ENCODE data around the gene TACC2. TPM values are rescaled to one million over a fixed set of nuclear protein-coding genes. Genes with fewer than 3 reads are reported as not detected.

The TACC2 gene
- total and polyA plus RNA-seq, 3 experiments from 2014 or later, result not detected

DNA sequence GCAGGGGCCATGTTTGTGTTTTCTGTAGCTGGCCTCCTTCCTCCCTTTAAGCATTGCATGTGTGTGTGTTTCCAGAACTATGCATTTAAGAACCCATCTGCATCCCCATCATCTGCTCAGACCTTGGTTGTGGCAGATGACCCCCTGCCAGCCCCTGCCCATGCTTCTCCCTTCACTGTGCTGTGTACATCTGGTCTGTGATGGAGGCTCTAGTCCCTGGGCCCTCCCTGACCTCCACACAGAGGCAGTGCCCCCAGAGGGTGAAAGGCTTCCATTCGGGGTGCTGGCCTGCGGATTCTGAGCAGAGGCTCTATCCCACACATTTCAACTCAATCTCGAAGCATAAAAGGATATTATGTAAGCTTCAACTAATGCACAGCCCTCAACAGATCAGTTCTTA is 89.4 kb downstream of the TACC2 start:
- no peaks in the 10 kb centered on the region for H3K4me1 Mint-ChIP-seq
- Histone ChIP-seq H3K9me3 (ENCODE audit: low read length) (no peaks in the 10 kb centered on the region), H3K4me1 (ENCODE audit: insufficient read depth, low read length) (no peaks in the 10 kb centered on the region), H3K27me3 (ENCODE audit: insufficient read depth, low read length, poor library complexity, severe bottlenecking) (no peaks in the 10 kb centered on the region), H3K36me3 (ENCODE audit: insufficient read depth, low read length) (no peaks in the 10 kb centered on the region), H3K27ac (ENCODE audit: low read depth, low read length) (no peak overlapping the region), H3K4me3 (ENCODE audit: low read length) (no peak overlapping the region)
- POLR2A ChIA-PET, result no interaction called here
- peaks cover 0 to 2% (median 0%) of the 10 kb centered on the region in 5 donors for H3K9me3 Mint-ChIP-seq
- no peak overlapping the region for H3K27ac Mint-ChIP-seq
- no peak overlapping the region for H3K4me3 Mint-ChIP-seq
- peaks cover under 1 to 2% of the 10 kb centered on the region in 2 donors for H3K27me3 Mint-ChIP-seq
- CTCF ChIA-PET, result no interaction called here
- no peak for DNase-seq
- no peaks in the 10 kb centered on the region for H3K36me3 Mint-ChIP-seq

DNA sequence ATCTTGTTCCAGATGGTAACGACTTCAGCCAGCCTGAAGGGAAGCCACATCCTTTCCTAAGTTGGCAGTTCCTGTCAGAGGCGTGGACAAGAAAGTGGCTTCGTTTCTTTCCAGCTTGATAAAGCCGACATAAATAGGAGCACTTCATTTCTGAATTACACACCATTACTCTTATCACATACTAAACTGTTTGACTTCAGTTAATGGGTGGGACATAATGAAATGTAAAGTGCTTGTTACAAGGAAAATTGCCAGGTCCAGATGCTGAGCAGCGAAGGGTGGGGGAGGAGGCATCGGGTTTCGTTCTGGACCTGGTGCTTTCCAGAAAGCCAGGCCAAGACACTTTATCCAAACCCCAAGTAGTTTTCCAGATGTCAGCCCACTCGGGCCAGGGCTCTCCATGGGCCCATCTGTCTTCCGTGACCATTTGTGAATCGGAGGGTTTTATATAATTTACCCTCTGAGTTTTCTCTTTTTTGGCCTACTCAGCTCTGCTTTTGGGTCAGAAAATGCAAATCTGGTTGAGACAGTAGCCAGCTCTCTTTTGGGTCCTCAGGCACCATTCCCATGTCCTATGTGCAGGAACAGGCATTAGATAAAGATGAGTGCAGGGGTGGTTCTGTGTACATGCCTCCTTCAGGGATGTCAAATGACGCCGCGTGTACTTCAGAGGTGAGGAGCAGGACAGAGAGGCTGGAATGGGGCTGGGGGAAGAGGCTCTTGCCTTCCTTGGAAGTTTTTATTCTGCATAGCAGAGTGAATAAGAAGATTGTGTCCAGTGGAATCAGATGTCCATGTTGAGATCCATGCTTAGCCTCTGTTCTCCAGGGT is 90.2 kb downstream of the TACC2 start:
- POLR2A ChIA-PET, result no interaction called here
- H3K36me3 ChIP-seq (ENCODE audit: insufficient read depth, low read length), result no peaks in the 10 kb centered on the region
- DNase-seq, result no peak
- H3K4me3 ChIP-seq (ENCODE audit: low read length), result no peak overlapping the region
- H3K4me1 ChIP-seq (ENCODE audit: insufficient read depth, low read length), result no peaks in the 10 kb centered on the region
- H3K27me3 ChIP-seq (ENCODE audit: insufficient read depth, low read length, poor library complexity, severe bottlenecking), result no peaks in the 10 kb centered on the region
- no peak overlapping the region for H3K27ac ChIP-seq (ENCODE audit: low read depth, low read length)
- no peaks in the 10 kb centered on the region for H3K9me3 ChIP-seq (ENCODE audit: low read length)
- Mint-ChIP-seq H3K4me1 (no peaks in the 10 kb centered on the region), H3K4me3 (no peak overlapping the region), H3K9me3 (peaks cover 0 to 2% (median 0%) of the 10 kb centered on the region in 5 donors), H3K27ac (no peak overlapping the region), H3K27me3 (peaks cover 0 to 2% of the 10 kb centered on the region in 2 donors), H3K36me3 (no peaks in the 10 kb centered on the region)
- CTCF ChIA-PET, result no interaction called here

DNA sequence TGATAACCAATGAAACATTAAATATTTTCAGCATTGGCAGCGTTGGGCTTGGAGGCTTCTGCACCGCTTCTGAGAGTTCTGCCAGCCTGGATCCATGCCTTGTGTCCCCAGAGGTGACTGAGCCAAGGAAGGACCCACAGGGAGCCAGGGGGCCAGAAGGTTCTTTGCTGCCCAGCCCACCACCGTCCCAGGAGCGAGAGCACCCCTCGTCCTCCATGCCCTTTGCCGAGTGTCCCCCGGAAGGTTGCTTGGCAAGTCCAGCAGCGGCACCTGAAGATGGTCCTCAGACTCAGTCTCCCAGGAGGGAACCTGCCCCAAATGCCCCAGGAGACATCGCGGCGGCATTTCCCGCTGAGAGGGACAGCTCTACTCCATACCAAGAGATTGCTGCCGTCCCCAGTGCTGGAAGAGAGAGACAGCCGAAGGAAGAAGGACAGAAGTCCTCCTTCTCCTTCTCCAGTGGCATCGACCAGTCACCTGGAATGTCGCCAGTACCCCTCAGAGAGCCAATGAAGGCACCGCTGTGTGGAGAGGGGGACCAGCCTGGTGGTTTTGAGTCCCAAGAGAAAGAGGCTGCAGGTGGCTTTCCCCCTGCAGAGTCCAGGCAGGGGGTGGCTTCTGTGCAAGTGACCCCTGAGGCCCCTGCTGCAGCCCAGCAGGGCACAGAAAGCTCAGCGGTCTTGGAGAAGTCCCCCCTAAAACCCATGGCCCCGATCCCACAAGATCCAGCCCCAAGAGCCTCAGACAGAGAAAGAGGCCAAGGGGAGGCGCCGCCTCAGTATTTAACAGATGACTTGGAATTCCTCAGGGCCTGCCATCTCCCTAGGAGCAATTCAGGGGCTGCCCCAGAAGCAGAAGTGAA is 93.9 kb downstream of the TACC2 start:
- no peaks in the 10 kb centered on the region for H3K27me3 ChIP-seq (ENCODE audit: insufficient read depth, low read length, poor library complexity, severe bottlenecking)
- CTCF ChIA-PET, result no interaction called here
- no peak for DNase-seq
- H3K9me3 ChIP-seq (ENCODE audit: low read length), result no peaks in the 10 kb centered on the region
- Mint-ChIP-seq H3K27ac (no peak overlapping the region), H3K9me3 (peaks cover 0 to 2% (median 0%) of the 10 kb centered on the region in 5 donors), H3K27me3 (peaks cover 0 to 2% of the 10 kb centered on the region in 2 donors), H3K4me3 (no peak overlapping the region), H3K36me3 (no peaks in the 10 kb centered on the region), H3K4me1 (no peaks in the 10 kb centered on the region)
- no peak overlapping the region for H3K27ac ChIP-seq (ENCODE audit: low read depth, low read length)
- no peaks in the 10 kb centered on the region for H3K4me1 ChIP-seq (ENCODE audit: insufficient read depth, low read length)
- H3K4me3 ChIP-seq (ENCODE audit: low read length), result no peak overlapping the region
- no peaks in the 10 kb centered on the region for H3K36me3 ChIP-seq (ENCODE audit: insufficient read depth, low read length)
- POLR2A ChIA-PET, result no interaction called here

DNA sequence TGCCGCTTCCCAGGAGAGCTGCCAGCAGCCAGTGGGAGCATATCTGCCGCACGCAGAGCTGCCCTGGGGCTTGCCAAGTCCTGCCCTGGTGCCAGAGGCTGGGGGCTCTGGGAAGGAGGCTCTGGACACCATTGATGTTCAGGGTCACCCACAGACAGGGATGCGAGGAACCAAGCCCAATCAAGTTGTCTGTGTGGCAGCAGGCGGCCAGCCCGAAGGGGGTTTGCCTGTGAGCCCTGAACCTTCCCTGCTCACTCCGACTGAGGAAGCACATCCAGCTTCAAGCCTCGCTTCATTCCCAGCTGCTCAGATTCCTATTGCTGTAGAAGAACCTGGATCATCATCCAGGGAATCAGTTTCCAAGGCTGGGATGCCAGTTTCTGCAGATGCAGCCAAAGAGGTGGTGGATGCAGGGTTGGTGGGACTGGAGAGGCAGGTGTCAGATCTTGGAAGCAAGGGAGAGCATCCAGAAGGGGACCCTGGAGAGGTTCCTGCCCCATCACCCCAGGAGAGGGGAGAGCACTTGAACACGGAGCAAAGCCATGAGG is 94.6 kb downstream of the TACC2 start:
- H3K27me3 Mint-ChIP-seq, result peaks cover 0 to 2% of the 10 kb centered on the region in 2 donors
- Histone ChIP-seq H3K27me3 (ENCODE audit: insufficient read depth, low read length, poor library complexity, severe bottlenecking) (no peaks in the 10 kb centered on the region), H3K4me3 (ENCODE audit: low read length) (no peak overlapping the region), H3K9me3 (ENCODE audit: low read length) (no peaks in the 10 kb centered on the region), H3K4me1 (ENCODE audit: insufficient read depth, low read length) (no peaks in the 10 kb centered on the region), H3K36me3 (ENCODE audit: insufficient read depth, low read length) (no peaks in the 10 kb centered on the region), H3K27ac (ENCODE audit: low read depth, low read length) (no peak overlapping the region)
- H3K9me3 Mint-ChIP-seq, result peaks cover 0 to 2% (median 0%) of the 10 kb centered on the region in 5 donors
- DNase-seq, result no peak
- H3K27ac Mint-ChIP-seq, result no peak overlapping the region
- POLR2A ChIA-PET, result no interaction called here
- CTCF ChIA-PET, result no interaction called here
- H3K4me3 Mint-ChIP-seq, result no peak overlapping the region
- no peaks in the 10 kb centered on the region for H3K36me3 Mint-ChIP-seq
- no peaks in the 10 kb centered on the region for H3K4me1 Mint-ChIP-seq

DNA sequence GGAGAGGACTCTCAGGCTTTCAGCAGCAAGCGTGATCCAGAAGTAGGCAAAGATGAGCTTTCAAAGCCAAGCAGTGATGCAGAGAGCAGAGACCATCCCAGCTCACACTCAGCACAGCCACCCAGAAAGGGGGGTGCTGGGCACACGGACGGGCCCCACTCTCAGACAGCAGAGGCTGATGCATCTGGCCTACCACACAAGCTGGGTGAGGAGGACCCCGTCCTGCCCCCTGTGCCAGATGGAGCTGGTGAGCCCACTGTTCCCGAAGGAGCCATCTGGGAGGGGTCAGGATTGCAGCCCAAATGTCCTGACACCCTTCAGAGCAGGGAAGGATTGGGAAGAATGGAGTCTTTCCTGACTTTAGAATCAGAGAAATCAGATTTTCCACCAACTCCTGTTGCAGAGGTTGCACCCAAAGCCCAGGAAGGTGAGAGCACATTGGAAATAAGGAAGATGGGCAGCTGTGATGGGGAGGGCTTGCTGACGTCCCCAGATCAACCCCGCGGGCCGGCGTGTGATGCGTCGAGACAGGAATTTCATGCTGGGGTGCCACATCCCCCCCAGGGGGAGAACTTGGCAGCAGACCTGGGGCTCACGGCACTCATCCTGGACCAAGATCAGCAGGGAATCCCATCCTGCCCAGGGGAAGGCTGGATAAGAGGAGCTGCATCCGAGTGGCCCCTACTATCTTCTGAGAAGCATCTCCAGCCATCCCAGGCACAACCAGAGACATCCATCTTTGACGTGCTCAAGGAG is 95.5 kb downstream of the TACC2 start:
- peaks cover 0 to 2% of the 10 kb centered on the region in 2 donors for H3K27me3 Mint-ChIP-seq
- Histone ChIP-seq H3K9me3 (ENCODE audit: low read length) (no peaks in the 10 kb centered on the region), H3K4me1 (ENCODE audit: insufficient read depth, low read length) (no peaks in the 10 kb centered on the region), H3K27ac (ENCODE audit: low read depth, low read length) (no peak overlapping the region), H3K27me3 (ENCODE audit: insufficient read depth, low read length, poor library complexity, severe bottlenecking) (no peaks in the 10 kb centered on the region), H3K36me3 (ENCODE audit: insufficient read depth, low read length) (no peaks in the 10 kb centered on the region), H3K4me3 (ENCODE audit: low read length) (no peak overlapping the region)
- CTCF ChIA-PET, result no interaction called here
- H3K4me1 Mint-ChIP-seq, result no peaks in the 10 kb centered on the region
- DNase-seq, result no peak
- POLR2A ChIA-PET, result no interaction called here
- peaks cover 0 to 2% (median 0%) of the 10 kb centered on the region in 5 donors for H3K9me3 Mint-ChIP-seq
- no peak overlapping the region for H3K27ac Mint-ChIP-seq
- H3K36me3 Mint-ChIP-seq, result no peaks in the 10 kb centered on the region
- no peak overlapping the region for H3K4me3 Mint-ChIP-seq

DNA sequence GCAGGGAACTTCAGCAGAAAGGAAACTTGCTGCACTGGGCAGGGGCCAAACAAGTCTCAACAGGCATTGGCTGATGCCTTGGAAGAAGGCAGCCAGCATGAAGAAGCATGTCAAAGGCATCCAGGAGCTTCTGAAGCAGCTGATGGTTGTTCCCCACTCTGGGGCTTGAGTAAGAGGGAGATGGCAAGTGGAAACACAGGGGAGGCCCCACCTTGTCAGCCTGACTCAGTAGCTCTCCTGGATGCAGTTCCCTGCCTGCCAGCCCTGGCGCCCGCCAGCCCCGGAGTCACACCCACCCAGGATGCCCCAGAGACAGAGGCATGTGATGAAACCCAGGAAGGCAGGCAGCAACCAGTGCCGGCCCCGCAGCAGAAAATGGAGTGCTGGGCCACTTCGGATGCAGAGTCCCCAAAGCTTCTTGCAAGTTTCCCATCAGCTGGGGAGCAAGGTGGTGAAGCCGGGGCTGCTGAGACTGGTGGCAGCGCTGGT is 96.5 kb downstream of the TACC2 start:
- no peaks in the 10 kb centered on the region for H3K36me3 ChIP-seq (ENCODE audit: insufficient read depth, low read length)
- ChIA-PET POLR2A (no interaction called here), CTCF (no interaction called here)
- H3K27ac ChIP-seq (ENCODE audit: low read depth, low read length), result no peak overlapping the region
- H3K4me1 ChIP-seq (ENCODE audit: insufficient read depth, low read length), result no peaks in the 10 kb centered on the region
- H3K4me3 ChIP-seq (ENCODE audit: low read length), result no peak overlapping the region
- Mint-ChIP-seq H3K27me3 (no peaks in the 10 kb centered on the region), H3K36me3 (no peaks in the 10 kb centered on the region), H3K4me1 (no peaks in the 10 kb centered on the region), H3K27ac (no peak overlapping the region), H3K9me3 (peaks cover 0 to 2% (median 0%) of the 10 kb centered on the region in 5 donors), H3K4me3 (no peak overlapping the region)
- H3K27me3 ChIP-seq (ENCODE audit: insufficient read depth, low read length, poor library complexity, severe bottlenecking), result no peaks in the 10 kb centered on the region
- H3K9me3 ChIP-seq (ENCODE audit: low read length), result no peaks in the 10 kb centered on the region
- DNase-seq, result no peak

DNA sequence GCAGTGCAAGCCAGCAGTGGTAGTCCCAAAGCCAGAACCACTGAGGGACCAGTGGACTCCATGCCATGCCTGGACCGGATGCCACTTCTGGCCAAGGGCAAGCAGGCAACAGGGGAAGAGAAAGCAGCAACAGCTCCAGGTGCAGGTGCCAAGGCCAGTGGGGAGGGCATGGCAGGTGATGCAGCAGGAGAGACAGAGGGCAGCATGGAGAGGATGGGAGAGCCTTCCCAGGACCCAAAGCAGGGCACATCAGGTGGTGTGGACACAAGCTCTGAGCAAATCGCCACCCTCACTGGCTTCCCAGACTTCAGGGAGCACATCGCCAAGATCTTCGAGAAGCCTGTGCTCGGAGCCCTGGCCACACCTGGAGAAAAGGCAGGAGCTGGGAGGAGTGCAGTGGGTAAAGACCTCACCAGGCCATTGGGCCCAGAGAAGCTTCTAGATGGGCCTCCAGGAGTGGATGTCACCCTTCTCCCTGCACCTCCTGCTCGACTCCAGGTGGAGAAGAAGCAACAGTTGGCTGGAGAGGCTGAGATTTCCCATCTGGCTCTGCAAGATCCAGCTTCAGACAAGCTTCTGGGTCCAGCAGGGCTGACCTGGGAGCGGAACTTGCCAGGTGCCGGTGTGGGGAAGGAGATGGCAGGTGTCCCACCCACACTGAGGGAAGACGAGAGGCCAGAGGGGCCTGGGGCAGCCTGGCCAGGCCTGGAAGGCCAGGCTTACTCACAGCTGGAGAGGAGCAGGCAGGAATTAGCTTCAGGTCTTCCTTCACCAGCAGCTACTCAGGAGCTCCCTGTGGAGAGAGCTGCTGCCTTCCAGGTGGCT is 97.7 kb downstream of the TACC2 start:
- Histone ChIP-seq H3K27ac (ENCODE audit: low read depth, low read length) (no peak overlapping the region), H3K4me3 (ENCODE audit: low read length) (no peak overlapping the region), H3K4me1 (ENCODE audit: insufficient read depth, low read length) (no peaks in the 10 kb centered on the region), H3K9me3 (ENCODE audit: low read length) (no peaks in the 10 kb centered on the region), H3K36me3 (ENCODE audit: insufficient read depth, low read length) (no peaks in the 10 kb centered on the region), H3K27me3 (ENCODE audit: insufficient read depth, low read length, poor library complexity, severe bottlenecking) (no peaks in the 10 kb centered on the region)
- no peak for DNase-seq
- Mint-ChIP-seq H3K27me3 (no peaks in the 10 kb centered on the region), H3K4me3 (no peak overlapping the region), H3K4me1 (no peaks in the 10 kb centered on the region), H3K36me3 (no peaks in the 10 kb centered on the region), H3K9me3 (peaks cover 0 to 2% (median 0%) of the 10 kb centered on the region in 5 donors), H3K27ac (no peak overlapping the region)
- ChIA-PET CTCF (no interaction called here), POLR2A (no interaction called here)

Data from CD8-positive, alpha-beta memory T cell (primary cell).